Lung (tissue), 12 donors: ENCODE measurements around the gene P2RX1. TPM values are rescaled to one million over a fixed set of nuclear protein-coding genes. Genes with fewer than 3 reads are reported as not detected.
A peak's percentile ranks its signal among the peaks of the same experiment; 100 is the strongest.

Source experiments
- ATAC-seq: fragments of 200-7000 bp; cut with Tn5 transposase; one replicate; pipeline ENCODE4 v1.9.1; 2020; ENCODE audit warnings: moderate number of reproducible peaks; ENCODE audit not compliant: insufficient read depth, low FRiP score
- DNase-seq, 3 donors: peaks; one replicate each; pipeline ENCODE4 v3.0.0-alpha.2; 2013 to 2017
- H3K27ac ChIP-seq, 2 donors: one replicate each; pipeline ENCODE4 v1.5.1; 2013; ENCODE audit warnings: mild to moderate bottlenecking in 2 of 2, moderate library complexity in 2 of 2, control low read depth in 1 of 2, inconsistent platforms in 1 of 2, low read depth in 1 of 2, low read length in 1 of 2
- H3K27me3 ChIP-seq, 3 donors: one replicate each; pipeline ENCODE4 v1.5.1; 2013; ENCODE audit warnings: low read length in 2 of 3; ENCODE audit not compliant: control insufficient read depth in 3 of 3, insufficient read depth in 3 of 3
- H3K36me3 ChIP-seq, 4 donors: one replicate each; pipeline ENCODE4 v1.5.1; 2013; ENCODE audit warnings: low read length in 4 of 4, mild to moderate bottlenecking in 1 of 4, moderate library complexity in 1 of 4; ENCODE audit not compliant: control insufficient read depth in 4 of 4, insufficient read depth in 4 of 4
- H3K4me1 ChIP-seq, 5 donors: one replicate each; pipeline ENCODE4 v1.5.1; 2013; ENCODE audit warnings: low read length in 5 of 5, mild to moderate bottlenecking in 2 of 5, moderate library complexity in 1 of 5; ENCODE audit not compliant: control insufficient read depth in 5 of 5, insufficient read depth in 5 of 5
- H3K4me3 ChIP-seq: one replicate; pipeline ENCODE4 v1.5.1; 2013; ENCODE audit warnings: mild to moderate bottlenecking, control low read depth, moderate library complexity
- H3K9ac ChIP-seq, 2 donors: one replicate each; pipeline ENCODE4 v1.5.1; 2013; ENCODE audit warnings: low read length in 2 of 2, control low read depth in 1 of 2; ENCODE audit not compliant: insufficient read depth in 1 of 2
- H3K9me3 ChIP-seq, 4 donors: one replicate each; pipeline ENCODE4 v1.5.1; 2013; ENCODE audit warnings: low read length in 3 of 4, mild to moderate bottlenecking in 1 of 4, moderate library complexity in 1 of 4; ENCODE audit not compliant: control insufficient read depth in 4 of 4, insufficient read depth in 3 of 4
- WGBS, 2 donors: extraction: QIAGEN DNeasy Blood & Tissue Kit; methylation state at CpG; one replicate each; pipeline ENCODE4 v1.1.7; 2013; 5-methylcytosine and 5-hydroxymethylcytosine counted together
- polyA plus RNA-seq, 2 donors: library from polyadenylated mRNA; stranded (reverse); fragments of 200-250 nt; gene quantifications; one replicate each; pipeline ENCODE4 v1.2.1, GENCODE V29; 2013
- total RNA-seq, 2 donors: library from RNA; depleted of rRNA in 1 of 2; stranded (reverse); fragments of >200 nt in 1 of 2; gene quantifications; one replicate each; pipeline ENCODE4 v1.2.1, GENCODE V29; 2014 to 2021
- TF ChIP-seq, protein P1 (sequence below): IDR thresholded peaks from 2 replicates; pipeline ENCODE4 v1.5.1; 2012; ENCODE audit warnings: mild to moderate bottlenecking; ENCODE audit errors: control extremely low read depth, extremely low read depth
- donor health status: control.
- donor health status: control.
- donor health status: Bipolar disorder and iron deficiency.
- donor health status: healthy.
- donor health status: DM: yes; HTN: yes; CAD: no.

The P2RX1 gene
- total and polyA plus RNA-seq, 4 donors, result 4.6 to 16.4 (median 10.5) TPM

- H3K4me1 ChIP-seq, result peaks cover 0 to 12% (median 0%) of the 10 kb centered on the region in 5 donors
- H3K27ac ChIP-seq, result no peak overlapping the region
- no peaks in the 10 kb centered on the region for H3K9me3 ChIP-seq
- TF ChIP-seq, protein P1, sequence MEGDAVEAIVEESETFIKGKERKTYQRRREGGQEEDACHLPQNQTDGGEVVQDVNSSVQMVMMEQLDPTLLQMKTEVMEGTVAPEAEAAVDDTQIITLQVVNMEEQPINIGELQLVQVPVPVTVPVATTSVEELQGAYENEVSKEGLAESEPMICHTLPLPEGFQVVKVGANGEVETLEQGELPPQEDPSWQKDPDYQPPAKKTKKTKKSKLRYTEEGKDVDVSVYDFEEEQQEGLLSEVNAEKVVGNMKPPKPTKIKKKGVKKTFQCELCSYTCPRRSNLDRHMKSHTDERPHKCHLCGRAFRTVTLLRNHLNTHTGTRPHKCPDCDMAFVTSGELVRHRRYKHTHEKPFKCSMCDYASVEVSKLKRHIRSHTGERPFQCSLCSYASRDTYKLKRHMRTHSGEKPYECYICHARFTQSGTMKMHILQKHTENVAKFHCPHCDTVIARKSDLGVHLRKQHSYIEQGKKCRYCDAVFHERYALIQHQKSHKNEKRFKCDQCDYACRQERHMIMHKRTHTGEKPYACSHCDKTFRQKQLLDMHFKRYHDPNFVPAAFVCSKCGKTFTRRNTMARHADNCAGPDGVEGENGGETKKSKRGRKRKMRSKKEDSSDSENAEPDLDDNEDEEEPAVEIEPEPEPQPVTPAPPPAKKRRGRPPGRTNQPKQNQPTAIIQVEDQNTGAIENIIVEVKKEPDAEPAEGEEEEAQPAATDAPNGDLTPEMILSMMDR, result no peak
- ATAC-seq (no peak), DNase-seq (no peak)
- H3K4me3 ChIP-seq, result no peak overlapping the region
- no peak overlapping the region for H3K9ac ChIP-seq
- H3K27me3 ChIP-seq, result no peaks in the 10 kb centered on the region
- peaks cover 0 to 17% (median 4%) of the 10 kb centered on the region in 4 donors for H3K36me3 ChIP-seq
- 85 to 88% methylated on average over 25 of the region's 25 CpGs for WGBS, 2 donors
These were observed 36.5 kb downstream of the P2RX1 start for GRCh38 chr17:3879591-3880417.

DNA sequence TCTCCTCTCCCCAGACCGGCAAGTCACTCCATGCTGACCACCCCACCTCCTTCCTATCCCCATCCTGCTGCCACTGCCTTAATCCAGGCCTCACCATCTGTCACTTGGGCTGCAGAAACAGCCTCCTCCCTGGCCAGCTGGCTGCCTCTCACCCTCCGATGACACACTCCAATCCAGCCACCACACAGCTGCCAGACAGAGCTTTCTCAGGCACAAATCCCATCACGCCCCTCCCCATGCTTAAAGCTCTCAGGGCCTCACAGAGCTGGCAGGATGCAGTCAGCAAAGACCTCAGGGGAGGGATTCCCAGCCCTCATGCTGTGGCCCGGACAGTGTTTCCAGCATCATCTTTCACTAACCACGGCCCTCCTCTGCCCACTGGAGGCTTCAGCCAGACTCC is 37.1 kb downstream of the P2RX1 start:
- H3K27ac ChIP-seq, result no peak overlapping the region
- 80 to 82% methylated on average over 5 of the region's 5 CpGs for WGBS, 2 donors
- peak; percentile 89 to 93 (median 91) for DNase-seq
- H3K4me3 ChIP-seq, result no peak overlapping the region
- H3K9me3 ChIP-seq, result no peaks in the 10 kb centered on the region
- TF ChIP-seq, protein P1, result no peak
- no peaks in the 10 kb centered on the region for H3K27me3 ChIP-seq
- ATAC-seq, result no peak
- peaks cover 0 to 12% (median 0%) of the 10 kb centered on the region in 5 donors for H3K4me1 ChIP-seq
- H3K36me3 ChIP-seq, result peaks cover 0 to 13% (median 4%) of the 10 kb centered on the region in 4 donors
- no peak overlapping the region for H3K9ac ChIP-seq

DNA sequence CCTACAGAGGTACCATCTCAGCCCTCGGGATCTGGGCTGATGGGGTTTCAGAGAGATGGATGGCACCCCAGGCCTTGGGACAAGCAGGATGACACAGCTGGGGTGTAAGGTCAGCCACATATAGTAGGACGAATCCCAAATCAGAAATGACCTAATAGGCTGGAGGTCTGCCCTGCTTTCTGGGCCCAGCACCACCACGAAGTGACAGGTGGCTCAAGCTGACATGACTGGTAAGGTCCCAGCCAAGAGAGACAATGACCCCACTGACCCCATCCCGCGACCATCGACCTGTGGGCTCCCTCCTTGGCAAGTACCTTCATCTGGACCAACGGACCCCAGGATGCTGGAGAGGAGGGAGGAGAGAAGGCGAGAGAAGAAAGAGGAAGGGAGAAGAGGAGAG is 39.0 kb downstream of the P2RX1 start:
- H3K4me3 ChIP-seq, result no peak overlapping the region
- 80 to 90% methylated on average over 8 of the region's 8 CpGs for WGBS, 2 donors
- no peaks in the 10 kb centered on the region for H3K27me3 ChIP-seq
- no peaks in the 10 kb centered on the region for H3K9me3 ChIP-seq
- peaks cover 0 to 12% (median 0%) of the 10 kb centered on the region in 5 donors for H3K4me1 ChIP-seq
- peaks cover 0 to 16% (median under 1%) of the 10 kb centered on the region in 4 donors for H3K36me3 ChIP-seq
- TF ChIP-seq, protein P1, result no peak
- DNase-seq (no peak), ATAC-seq (no peak)
- H3K27ac ChIP-seq, result no peak overlapping the region
- H3K9ac ChIP-seq, result no peak overlapping the region
